B cell (primary cell): Measurements from ENCODE around the gene RPA3. TPM values are rescaled to one million over a fixed set of nuclear protein-coding genes. Genes with fewer than 3 reads are reported as not detected.
A peak's percentile ranks its signal among the peaks of the same experiment; 100 is the strongest.

Experiments used
- ATAC-seq: fragments of 200-7000 bp; cut with Tn5 transposase; one replicate; pipeline ENCODE4 v1.10.0; 2021; ENCODE audit warnings: low read depth, mild to moderate bottlenecking, moderate number of reproducible peaks, moderate library complexity
- CTCF ChIA-PET: fragments of 350-600 bp; sonication (Branson Sonifier 250); formaldehyde crosslinking; loops from one replicate; lab custom pipeline; 2021; ENCODE audit warnings: antibody characterized with exemption, inconsistent platforms; lab: Charles Lee
- POLR2A ChIA-PET: fragments of 350-600 bp; sonication (Branson Sonifier 250); formaldehyde crosslinking; loops from one replicate; lab custom pipeline; 2021; ENCODE audit warnings: antibody characterized with exemption; lab: Charles Lee
- DNase-seq: peaks from one replicate; pipeline ENCODE4 v3.0.0; 2013
- H2AFZ ChIP-seq: 2 replicates; pipeline ENCODE4 v1.6.1; 2012; ENCODE audit warnings: mild to moderate bottlenecking, low read depth, low read length; ENCODE audit not compliant: insufficient read depth, poor library complexity, severe bottlenecking
- H3K27ac ChIP-seq, 2 donors: 1 replicate in 1 of 2; 2 replicates in 1 of 2; pipeline ENCODE4 v1.5.1; 2012 to 2013; ENCODE audit warnings: low read length in 2 of 2, mild to moderate bottlenecking in 2 of 2, moderate library complexity in 1 of 2
- H3K27me3 ChIP-seq, 4 experiments: fragments of 200-600 bp in 1 of 4; sonication (generic) in 1 of 4; replicated peaks in 1 of 4; 1 replicate in 2 of 4; 2 replicates in 2 of 4; pipeline versions ENCODE4 v1.6.1 to v1.7.0; 2013 to 2016; ENCODE audit warnings: low read length in 3 of 4, mild to moderate bottlenecking in 2 of 4, mixed read lengths in 1 of 4, moderate library complexity in 1 of 4; ENCODE audit not compliant: insufficient read depth in 4 of 4, control insufficient read depth in 3 of 4; ENCODE audit errors: control extremely low read depth in 1 of 4
- H3K36me3 ChIP-seq, 2 experiments: replicated peaks in 1 of 2; 1 replicate in 1 of 2; 2 replicates in 1 of 2; pipeline versions ENCODE4 v1.6.1 to v1.7.1; 2013; ENCODE audit warnings: low read length in 1 of 2; ENCODE audit not compliant: insufficient read depth in 2 of 2, control insufficient read depth in 1 of 2; ENCODE audit errors: control extremely low read depth in 1 of 2, extremely low read depth in 1 of 2
- H3K4me1 ChIP-seq, 2 donors: fragments of 200-600 bp in 1 of 2; sonication (generic) in 1 of 2; 1 replicate in 1 of 2; 2 replicates in 1 of 2; pipeline versions ENCODE4 v1.5.1 to v1.6.1; 2013 to 2017; ENCODE audit warnings: low read length in 2 of 2; ENCODE audit not compliant: control insufficient read depth in 2 of 2, insufficient read depth in 2 of 2
- H3K4me2 ChIP-seq: replicated peaks from 2 replicates; pipeline ENCODE3; 2012; ENCODE audit warnings: mild to moderate bottlenecking, low read depth, low read length; ENCODE audit not compliant: poor library complexity, severe bottlenecking
- H3K4me3 ChIP-seq, 5 experiments: fragments of 200-600 bp in 1 of 5; sonication (generic) in 1 of 5; 1 replicate in 3 of 5; 2 replicates in 2 of 5; pipeline versions ENCODE4 v1.5.1 to v1.7.0; 2011 to 2016; ENCODE audit warnings: low read length in 4 of 5, mild to moderate bottlenecking in 4 of 5, low read depth in 2 of 5, control low read depth in 1 of 5, moderate library complexity in 1 of 5; ENCODE audit not compliant: insufficient read depth in 1 of 5; ENCODE audit errors: control extremely low read depth in 1 of 5, extremely low read depth in 1 of 5
- H3K79me2 ChIP-seq: fragments of 200-600 bp; sonication (generic); one replicate; pipeline ENCODE4 v1.6.0; 2016; ENCODE audit warnings: low read length; ENCODE audit not compliant: control insufficient read depth, insufficient read depth
- H3K9ac ChIP-seq: fragments of 200-600 bp; sonication (generic); 2 replicates; pipeline ENCODE4 v1.6.1; 2017; ENCODE audit warnings: mild to moderate bottlenecking, low read length, moderate library complexity
- H3K9me3 ChIP-seq, 3 donors: one replicate each; pipeline versions ENCODE4 v1.6.1 to v1.7.1; 2013; ENCODE audit warnings: low read length in 2 of 3; ENCODE audit not compliant: control insufficient read depth in 2 of 3, insufficient read depth in 1 of 3; ENCODE audit errors: control extremely low read depth in 1 of 3
- H4K20me1 ChIP-seq: 2 replicates; pipeline ENCODE4 v1.6.0; 2012; ENCODE audit warnings: mild to moderate bottlenecking, low read length; ENCODE audit not compliant: insufficient read depth, control insufficient read depth, poor library complexity, severe bottlenecking
- H3K27ac Mint-ChIP-seq: one replicate; pipeline ENCODE4 v1.8.0; 2021; ENCODE audit warnings: mixed read lengths
- H3K27me3 Mint-ChIP-seq: one replicate; pipeline ENCODE4 v1.8.0; 2021; ENCODE audit warnings: mixed read lengths
- H3K4me1 Mint-ChIP-seq: one replicate; pipeline ENCODE4 v1.8.0; 2021; ENCODE audit warnings: mixed read lengths
- H3K4me3 Mint-ChIP-seq: one replicate; pipeline ENCODE4 v1.8.0; 2021; ENCODE audit warnings: mixed read lengths
- H3K9me3 Mint-ChIP-seq: one replicate; pipeline ENCODE4 v1.8.0; 2022; ENCODE audit warnings: mixed read lengths; ENCODE audit not compliant: insufficient read depth
- CTCF ChIP-seq: fragments of 200-600 bp; IDR thresholded peaks from one replicate; pipeline ENCODE4 v1.8.0; 2022; ENCODE audit warnings: antibody characterized with exemption, mild to moderate bottlenecking
- EZH2 ChIP-seq: IDR thresholded peaks from 2 replicates; pipeline ENCODE4 v1.6.1; 2012; ENCODE audit warnings: borderline replicate concordance, low read depth, mild to moderate bottlenecking, moderate library complexity, low read length; ENCODE audit not compliant: insufficient read depth, poor library complexity, severe bottlenecking
- WGBS: methylation state at CpG from one replicate; pipeline ENCODE4 v1.1.5; 2013; ENCODE audit warnings: missing lambda C conversion rate; ENCODE audit not compliant: insufficient coverage; 5-methylcytosine and 5-hydroxymethylcytosine counted together
- intact Hi-C: fragments of 100-400 bp; cut with micrococcal nuclease; formaldehyde crosslinking; loops from one replicate; pipeline ENCODE4 v1.10.0; 2022
- polyA plus RNA-seq: library from polyadenylated mRNA; depleted of rRNA; stranded (reverse); fragments of >200 nt; gene quantifications from 2 replicates; pipeline ENCODE4 v1.2.3, GENCODE V29; 2012
- total RNA-seq, 2 donors: library from RNA; stranded (reverse); fragments of 120-200 nt in 1 of 2; gene quantifications; 1 replicate in 1 of 2; 2 replicates in 1 of 2; pipeline versions ENCODE4 v1.2.3 to v1.2.4, GENCODE V29; 2013 to 2022

Gene RPA3
- total and polyA plus RNA-seq, 2 donors (not counting 1 experiment from before 2014, with no cell fraction given): 25.6 to 49.3 TPM

DNA sequence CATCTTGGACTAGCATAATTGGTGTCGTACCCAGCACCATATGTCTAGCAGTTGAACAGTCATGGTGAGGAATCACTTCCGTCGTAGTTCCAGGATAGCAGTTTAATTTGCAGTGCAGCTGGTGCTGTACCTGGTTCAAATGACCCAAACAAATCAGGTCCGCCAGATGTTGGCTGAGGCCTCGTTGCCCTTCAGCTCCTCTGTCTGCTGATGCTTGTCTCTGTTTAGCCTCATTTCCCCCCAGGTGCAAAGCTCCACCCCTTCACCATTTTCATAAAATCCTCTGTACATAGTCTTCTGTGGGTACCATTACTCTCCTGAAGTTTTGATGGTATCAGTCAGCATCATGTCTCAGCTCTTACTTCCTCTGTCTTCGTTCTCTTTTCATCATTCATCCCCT is 42.7 kb downstream of the RPA3 start:
- POLR2A ChIA-PET: no interaction called here
- 75% methylated on average over 6 of the region's 6 CpGs for WGBS
- H3K4me3 Mint-ChIP-seq: no peak overlapping the region
- TF ChIP-seq EZH2 (no peak), CTCF (no peak)
- CTCF ChIA-PET: interaction anchor here (0.9 kb wide), 1 partner anchor 514 kb away, joined by 4 read pairs; no protein-coding TSS in a partner anchor
- no peak overlapping the region for H3K9ac ChIP-seq
- no peak overlapping the region for H2AFZ ChIP-seq
- ATAC-seq (no peak), DNase-seq (no peak)
- H3K27ac Mint-ChIP-seq: no peak overlapping the region
- H3K27me3 ChIP-seq: no peaks in the 10 kb centered on the region
- no peak overlapping the region for H3K4me2 ChIP-seq
- H3K9me3 Mint-ChIP-seq: peaks cover 6% of the 10 kb centered on the region
- H4K20me1 ChIP-seq: no peaks in the 10 kb centered on the region
- H3K4me3 ChIP-seq: no peak overlapping the region
- H3K27ac ChIP-seq: no peak overlapping the region
- H3K9me3 ChIP-seq: peaks cover 2 to 7% (median 6%) of the 10 kb centered on the region in 3 donors
- peaks cover 42% of the 10 kb centered on the region for H3K4me1 Mint-ChIP-seq
- H3K36me3 ChIP-seq: peaks cover 8 to 30% of the 10 kb centered on the region in 2 experiments
- peaks cover under 1% of the 10 kb centered on the region for H3K79me2 ChIP-seq
- intact Hi-C loops: no loop called here
- H3K27me3 Mint-ChIP-seq: no peaks in the 10 kb centered on the region
- H3K4me1 ChIP-seq: peaks cover 0 to 9% of the 10 kb centered on the region in 2 donors

- no CpG with 5 or more reads among the region's 2 CpGs for WGBS
- H3K27ac ChIP-seq: peak overlapping the region in 1 of 2 donors; percentile 51
Measured at GRCh38 chr7:7673240-7673550, 45.2 kb downstream of the RPA3 start.

More at GRCh38 chr7:7673240-7673550, 45.2 kb downstream of the RPA3 start:
- H3K4me3 Mint-ChIP-seq: no peak overlapping the region
- peaks cover 40% of the 10 kb centered on the region for H3K4me1 Mint-ChIP-seq
- no peaks in the 10 kb centered on the region for H3K27me3 Mint-ChIP-seq
- no peak overlapping the region for H3K4me2 ChIP-seq
- H3K79me2 ChIP-seq: peaks cover 18% of the 10 kb centered on the region
- peaks cover 3 to 7% (median 6%) of the 10 kb centered on the region in 3 donors for H3K9me3 ChIP-seq
- ChIA-PET POLR2A (no interaction called here), CTCF (no interaction called here)
- ATAC-seq (no peak), DNase-seq (no peak)
- TF ChIP-seq EZH2 (no peak), CTCF (no peak)
- no peaks in the 10 kb centered on the region for H4K20me1 ChIP-seq
- no peak overlapping the region for H2AFZ ChIP-seq
- no peak overlapping the region for H3K27ac Mint-ChIP-seq
- H3K27me3 ChIP-seq: no peaks in the 10 kb centered on the region
- H3K36me3 ChIP-seq: peaks cover 8 to 30% of the 10 kb centered on the region in 2 experiments
- H3K4me1 ChIP-seq: peaks cover 0 to 9% of the 10 kb centered on the region in 2 donors
- no peak overlapping the region for H3K4me3 ChIP-seq
- peaks cover 6% of the 10 kb centered on the region for H3K9me3 Mint-ChIP-seq
- intact Hi-C loops: no loop called here
- no peak overlapping the region for H3K9ac ChIP-seq
